ENCODE data around the gene CIB4. TPM values are rescaled to one million over a fixed set of nuclear protein-coding genes. Genes with fewer than 3 reads are reported as not detected.
A peak's percentile ranks its signal among the peaks of the same experiment; 100 is the strongest.

CIB4 gene
- total RNA-seq, 1 experiment from 2014 or later: not detected

DNA sequence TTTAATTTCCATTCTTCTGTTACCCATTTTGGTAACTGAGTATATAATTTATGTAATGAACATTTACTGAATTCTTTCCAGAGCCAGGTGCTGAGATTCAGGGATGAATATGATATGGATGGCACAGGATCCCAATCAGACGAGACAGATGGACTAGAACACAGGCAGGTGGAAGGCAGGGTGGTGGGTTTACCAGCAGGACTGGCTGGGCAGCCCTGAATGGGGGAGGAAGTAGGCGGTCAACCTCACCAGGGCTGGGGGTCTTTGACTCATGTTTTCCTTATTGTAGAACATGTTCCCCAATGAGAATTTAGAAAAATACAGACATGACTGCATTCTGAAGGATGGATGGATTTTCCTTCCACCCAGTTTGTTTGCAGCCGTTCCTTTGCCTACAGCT, 80.3 kb downstream of the CIB4 start:
- Histone ChIP-seq H3K9ac (ENCODE audit: low read length) (no peak overlapping the region), H3K9me3 (ENCODE audit: low read length) (no peaks in the 10 kb centered on the region), H3K4me2 (ENCODE audit: low read depth, low read length, poor library complexity, severe bottlenecking) (no peak overlapping the region), H3K9me2 (replicated peaks; ENCODE audit: insufficient read depth, low read length) (no peaks in the 10 kb centered on the region), H3K27ac (ENCODE audit: low read length) (no peak overlapping the region), H3K36me3 (ENCODE audit: insufficient read depth, low read length) (no peaks in the 10 kb centered on the region), H3K79me2 (ENCODE audit: low read length) (no peaks in the 10 kb centered on the region), H4K20me1 (ENCODE audit: insufficient read depth, low read depth, low read length) (no peaks in the 10 kb centered on the region), H2AFZ (ENCODE audit: low read length) (no peak overlapping the region), H3K4me1 (ENCODE audit: low read length) (peaks cover 18% of the 10 kb centered on the region), H3K4me3 (ENCODE audit: low read length) (no peak overlapping the region), H3K27me3 (ENCODE audit: low read length) (no peaks in the 10 kb centered on the region)
- no peak for DNase-seq

DNA sequence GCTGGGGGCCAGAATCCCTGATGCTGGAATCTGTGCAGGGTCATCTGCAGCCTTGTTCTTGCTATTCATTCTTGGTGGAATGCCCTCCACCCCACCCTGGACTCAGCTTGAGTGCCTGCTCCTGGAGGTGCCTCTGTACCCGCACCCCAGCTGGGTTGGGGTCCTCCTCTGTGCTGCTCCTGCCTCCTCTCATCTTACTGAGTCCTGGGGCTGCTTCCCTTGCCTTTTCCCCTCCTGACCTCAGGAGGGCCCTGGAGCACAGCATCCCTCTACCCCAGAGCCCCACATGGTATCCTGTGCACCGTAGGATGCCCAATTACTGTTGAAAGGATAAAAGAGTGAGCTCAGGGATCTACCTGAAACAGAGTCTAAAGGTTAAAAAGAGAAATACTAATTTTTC, 81.6 kb downstream of the CIB4 start:
- Histone ChIP-seq H3K27ac (ENCODE audit: low read length) (no peak overlapping the region), H3K79me2 (ENCODE audit: low read length) (no peaks in the 10 kb centered on the region), H4K20me1 (ENCODE audit: insufficient read depth, low read depth, low read length) (no peaks in the 10 kb centered on the region), H3K27me3 (ENCODE audit: low read length) (no peaks in the 10 kb centered on the region), H3K4me1 (ENCODE audit: low read length) (peaks cover 18% of the 10 kb centered on the region), H3K9me3 (ENCODE audit: low read length) (no peaks in the 10 kb centered on the region), H3K4me3 (ENCODE audit: low read length) (no peak overlapping the region), H3K9ac (ENCODE audit: low read length) (no peak overlapping the region), H3K9me2 (replicated peaks; ENCODE audit: insufficient read depth, low read length) (no peaks in the 10 kb centered on the region), H2AFZ (ENCODE audit: low read length) (no peak overlapping the region), H3K36me3 (ENCODE audit: insufficient read depth, low read length) (no peaks in the 10 kb centered on the region), H3K4me2 (ENCODE audit: low read depth, low read length, poor library complexity, severe bottlenecking) (no peak overlapping the region)
- no peak for DNase-seq

GRCh38 chr2:26559044-26559405, 82.1 kb downstream of the CIB4 start:
- Histone ChIP-seq H3K27me3 (ENCODE audit: low read length) (no peaks in the 10 kb centered on the region), H3K4me3 (ENCODE audit: low read length) (no peak overlapping the region), H4K20me1 (ENCODE audit: insufficient read depth, low read depth, low read length) (no peaks in the 10 kb centered on the region), H3K9ac (ENCODE audit: low read length) (no peak overlapping the region), H3K36me3 (ENCODE audit: insufficient read depth, low read length) (no peaks in the 10 kb centered on the region), H3K79me2 (ENCODE audit: low read length) (no peaks in the 10 kb centered on the region), H3K4me2 (ENCODE audit: low read depth, low read length, poor library complexity, severe bottlenecking) (no peak overlapping the region), H3K9me2 (replicated peaks; ENCODE audit: insufficient read depth, low read length) (no peaks in the 10 kb centered on the region), H3K9me3 (ENCODE audit: low read length) (no peaks in the 10 kb centered on the region), H3K4me1 (ENCODE audit: low read length) (peaks cover 18% of the 10 kb centered on the region), H2AFZ (ENCODE audit: low read length) (no peak overlapping the region), H3K27ac (ENCODE audit: low read length) (no peak overlapping the region)
- DNase-seq: no peak

GRCh38 chr2:26558271-26559043, 82.7 kb downstream of the CIB4 start:
- Histone ChIP-seq H3K9me2 (replicated peaks; ENCODE audit: insufficient read depth, low read length) (no peaks in the 10 kb centered on the region), H3K79me2 (ENCODE audit: low read length) (no peaks in the 10 kb centered on the region), H4K20me1 (ENCODE audit: insufficient read depth, low read depth, low read length) (no peaks in the 10 kb centered on the region), H3K9ac (ENCODE audit: low read length) (no peak overlapping the region), H3K4me3 (ENCODE audit: low read length) (no peak overlapping the region), H3K27ac (ENCODE audit: low read length) (no peak overlapping the region), H3K36me3 (ENCODE audit: insufficient read depth, low read length) (no peaks in the 10 kb centered on the region), H3K9me3 (ENCODE audit: low read length) (no peaks in the 10 kb centered on the region), H2AFZ (ENCODE audit: low read length) (no peak overlapping the region), H3K27me3 (ENCODE audit: low read length) (no peaks in the 10 kb centered on the region), H3K4me2 (ENCODE audit: low read depth, low read length, poor library complexity, severe bottlenecking) (no peak overlapping the region), H3K4me1 (ENCODE audit: low read length) (peaks cover 18% of the 10 kb centered on the region)
- no peak for DNase-seq

- peaks cover 18% of the 10 kb centered on the region for H3K4me1 ChIP-seq (ENCODE audit: low read length)
- H3K79me2 ChIP-seq (ENCODE audit: low read length): no peaks in the 10 kb centered on the region
- no peaks in the 10 kb centered on the region for H3K9me2 ChIP-seq (replicated peaks; ENCODE audit: insufficient read depth, low read length)
- H3K9ac ChIP-seq (ENCODE audit: low read length): no peak overlapping the region
- no peaks in the 10 kb centered on the region for H3K36me3 ChIP-seq (ENCODE audit: insufficient read depth, low read length)
- no peak overlapping the region for H3K4me3 ChIP-seq (ENCODE audit: low read length)
- no peaks in the 10 kb centered on the region for H3K9me3 ChIP-seq (ENCODE audit: low read length)
- no peak overlapping the region for H3K27ac ChIP-seq (ENCODE audit: low read length)
- H3K27me3 ChIP-seq (ENCODE audit: low read length): no peaks in the 10 kb centered on the region
- DNase-seq: no peak
- peak overlapping the region; percentile 27 for H3K4me2 ChIP-seq (ENCODE audit: low read depth, low read length, poor library complexity, severe bottlenecking)
- no peaks in the 10 kb centered on the region for H4K20me1 ChIP-seq (ENCODE audit: insufficient read depth, low read depth, low read length)
- H2AFZ ChIP-seq (ENCODE audit: low read length): no peak overlapping the region
These were observed 83.8 kb downstream of the CIB4 start for GRCh38 chr2:26557244-26557925.

DNA sequence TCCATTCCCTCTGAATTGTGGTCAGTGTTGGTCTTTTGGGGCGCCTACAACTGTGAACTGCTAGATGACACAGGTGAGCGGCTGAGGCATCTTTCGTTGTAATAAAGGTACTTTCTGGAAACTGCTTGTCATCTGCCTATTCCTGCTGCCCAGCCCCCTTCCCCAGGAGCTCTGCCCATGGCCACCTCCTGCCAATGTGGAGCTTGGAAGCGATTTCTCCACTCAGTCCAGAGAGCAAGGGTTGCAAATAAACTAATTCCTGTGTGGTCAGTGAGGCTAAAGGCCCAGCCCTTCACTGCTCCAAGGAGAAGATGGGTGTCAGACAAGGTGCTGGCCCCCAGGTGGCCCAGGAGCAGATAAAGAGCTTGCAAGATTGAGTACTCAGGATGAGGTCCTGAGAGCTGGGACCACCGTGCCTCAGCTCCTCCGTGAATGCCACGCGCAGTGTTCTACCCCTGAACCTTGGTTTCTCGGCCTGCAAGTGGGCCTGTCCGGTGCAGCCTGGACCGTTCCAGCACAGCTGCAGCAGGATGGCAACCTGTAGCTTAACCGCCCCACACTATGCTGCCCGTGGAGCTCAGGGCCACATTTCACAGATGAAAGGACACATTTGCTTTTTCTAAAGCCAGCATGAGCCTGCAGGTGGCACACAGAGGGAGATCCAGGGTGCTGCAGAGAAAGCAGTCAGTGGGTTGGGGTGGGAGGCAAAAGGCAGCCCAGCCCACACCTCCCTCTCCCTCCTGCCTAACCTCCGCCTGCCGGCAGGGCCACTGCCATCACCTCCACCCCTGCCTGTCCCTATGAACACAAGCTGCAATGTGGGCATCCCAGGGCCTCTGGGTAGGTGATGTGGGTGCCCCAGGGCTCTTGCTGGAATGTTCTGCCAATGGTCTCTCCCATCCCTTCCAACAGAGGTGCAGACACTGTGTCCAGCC, 84.6 kb downstream of the CIB4 start:
- peak overlapping the region; percentile 27 for H3K4me2 ChIP-seq (ENCODE audit: low read depth, low read length, poor library complexity, severe bottlenecking)
- H3K36me3 ChIP-seq (ENCODE audit: insufficient read depth, low read length): no peaks in the 10 kb centered on the region
- no peaks in the 10 kb centered on the region for H3K27me3 ChIP-seq (ENCODE audit: low read length)
- no peaks in the 10 kb centered on the region for H3K9me3 ChIP-seq (ENCODE audit: low read length)
- H4K20me1 ChIP-seq (ENCODE audit: insufficient read depth, low read depth, low read length): no peaks in the 10 kb centered on the region
- peaks cover 18% of the 10 kb centered on the region for H3K4me1 ChIP-seq (ENCODE audit: low read length)
- H3K9ac ChIP-seq (ENCODE audit: low read length): no peak overlapping the region
- DNase-seq: peak; percentile 46
- no peak overlapping the region for H2AFZ ChIP-seq (ENCODE audit: low read length)
- no peaks in the 10 kb centered on the region for H3K79me2 ChIP-seq (ENCODE audit: low read length)
- no peak overlapping the region for H3K4me3 ChIP-seq (ENCODE audit: low read length)
- H3K27ac ChIP-seq (ENCODE audit: low read length): no peak overlapping the region
- H3K9me2 ChIP-seq (replicated peaks; ENCODE audit: insufficient read depth, low read length): no peaks in the 10 kb centered on the region

GRCh38 chr2:26555246-26556133, 85.7 kb downstream of the CIB4 start:
- Histone ChIP-seq H3K36me3 (ENCODE audit: insufficient read depth, low read length) (no peaks in the 10 kb centered on the region), H3K27ac (ENCODE audit: low read length) (no peak overlapping the region), H3K27me3 (ENCODE audit: low read length) (no peaks in the 10 kb centered on the region), H3K9ac (ENCODE audit: low read length) (no peak overlapping the region), H3K9me2 (replicated peaks; ENCODE audit: insufficient read depth, low read length) (no peaks in the 10 kb centered on the region), H2AFZ (ENCODE audit: low read length) (no peak overlapping the region), H4K20me1 (ENCODE audit: insufficient read depth, low read depth, low read length) (no peaks in the 10 kb centered on the region), H3K4me3 (ENCODE audit: low read length) (no peak overlapping the region), H3K4me2 (ENCODE audit: low read depth, low read length, poor library complexity, severe bottlenecking) (no peak overlapping the region), H3K79me2 (ENCODE audit: low read length) (no peaks in the 10 kb centered on the region), H3K9me3 (ENCODE audit: low read length) (no peaks in the 10 kb centered on the region), H3K4me1 (ENCODE audit: low read length) (peaks cover 18% of the 10 kb centered on the region)
- DNase-seq: no peak

Measured in Karpas-422 (cell line).